Measurements from ENCODE around the gene CRTC3. TPM values are rescaled to one million over a fixed set of nuclear protein-coding genes. Genes with fewer than 3 reads are reported as not detected.

The CRTC3 gene
- total and polyA plus RNA-seq, 2 of the 4 experiments (the other 2 are of a cell fraction) = 4.7 to 14.8 TPM

DNA sequence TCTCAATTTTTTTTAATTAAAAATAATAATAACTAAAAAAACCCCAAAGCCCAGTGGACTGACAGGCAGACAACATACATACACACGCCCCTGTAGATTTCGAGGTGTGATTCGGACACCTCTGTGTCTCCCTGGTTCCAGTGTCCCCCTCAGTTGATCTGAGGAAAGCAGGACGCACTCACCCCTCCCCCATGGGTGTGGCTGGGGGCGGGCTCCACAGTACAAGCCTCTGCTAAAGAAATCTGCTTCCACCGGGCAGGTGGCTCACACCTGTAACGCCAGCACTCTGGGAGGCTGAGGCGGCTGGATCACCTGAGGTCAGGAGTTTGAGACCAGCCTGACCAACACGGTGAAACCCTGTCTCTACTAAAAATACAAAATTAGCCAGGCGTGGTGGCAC is 153.6 kb downstream of the CRTC3 start:
- in situ Hi-C loops (cut with MboI; ENCODE audit: low sequenced_read_pairs) = no loop called here
- ATAC-seq (ENCODE audit: low read depth) (no peak), DNase-seq (no peak)
- H3K4ac ChIP-seq (ENCODE audit: low read depth, low read length) = no peak overlapping the region
- no peak overlapping the region for H4K91ac ChIP-seq (ENCODE audit: insufficient read depth, low read depth, low read length)
- H3K56ac ChIP-seq (ENCODE audit: extremely low read depth, insufficient read depth, low read length) = no peak overlapping the region
- no peak overlapping the region for H4K5ac ChIP-seq (ENCODE audit: low read depth, low read length)
- H3K27me3 ChIP-seq (ENCODE audit: control insufficient read depth, insufficient read depth, low read length) = no peaks in the 10 kb centered on the region
- no peak overlapping the region for H3K18ac ChIP-seq (ENCODE audit: low read depth, low read length)
- peaks cover 5% of the 10 kb centered on the region for H4K20me1 ChIP-seq (ENCODE audit: insufficient read depth, low read length)
- H2BK5ac ChIP-seq (ENCODE audit: low read depth, low read length, poor library complexity, severe bottlenecking) = no peak overlapping the region
- H3K4me1 ChIP-seq (ENCODE audit: control insufficient read depth, insufficient read depth, low read length) = peaks cover 20% of the 10 kb centered on the region
- no peaks in the 10 kb centered on the region for H3K79me1 ChIP-seq (ENCODE audit: low read depth in 1 of 2, low read length in 2 of 2)
- no TSS peak for BruUV-seq (replicated peaks)
- H3K9ac ChIP-seq (ENCODE audit: low read depth, low read length) = no peak overlapping the region
- H4K8ac ChIP-seq (ENCODE audit: low read depth in 2 of 2, low read length in 2 of 2) = no peak overlapping the region
- no peaks in the 10 kb centered on the region for H3K9me3 ChIP-seq (ENCODE audit: control insufficient read depth, insufficient read depth, low read length)
- H3K27ac ChIP-seq (ENCODE audit: insufficient read depth, low read length) = no peak overlapping the region
- H2BK15ac ChIP-seq (ENCODE audit: low read depth, low read length) = no peak overlapping the region
- no peak overlapping the region for H3K4me2 ChIP-seq (ENCODE audit: low read depth, low read length)
- no peak overlapping the region for H2BK20ac ChIP-seq (ENCODE audit: low read depth, low read length)
- H3K23ac ChIP-seq (ENCODE audit: low read depth, low read length) = no peak overlapping the region
- intact Hi-C loops (cut with micrococcal nuclease) = no loop called here
- ChIA-PET CTCF (interaction anchor here (0.6 to 0.9 kb wide), 2 partner anchors 8 to 1361 kb away, joined by 5 read pairs; no protein-coding TSS in a partner anchor), POLR2A (ENCODE audit: unreplicated experiment) (no interaction called here)
- no peak overlapping the region for H3K14ac ChIP-seq (replicated peaks; ENCODE audit: low read depth, low read length)
- no peak overlapping the region for H3K4me3 ChIP-seq (ENCODE audit: insufficient read depth, low read depth, low read length)
- peak overlapping the region; percentile 83 for H2AK5ac ChIP-seq (ENCODE audit: low read depth, low read length)
- no peak overlapping the region for H2BK120ac ChIP-seq (ENCODE audit: low read depth, low read length)
- WGBS, 2 experiments (ENCODE audit: extremely low coverage in 2 of 2, insufficient read length in 1 of 2) = no CpG with 5 or more reads among the region's 10 CpGs
- TF ChIP-seq CEBPB (IDR thresholded peaks at IDR 0.05; ENCODE audit: low read depth, low read length) = no peak
- no peak for TF ChIP-seq RAD21 (IDR thresholded peaks at IDR 0.05; ENCODE audit: low read length)
- TF ChIP-seq, protein P1, sequence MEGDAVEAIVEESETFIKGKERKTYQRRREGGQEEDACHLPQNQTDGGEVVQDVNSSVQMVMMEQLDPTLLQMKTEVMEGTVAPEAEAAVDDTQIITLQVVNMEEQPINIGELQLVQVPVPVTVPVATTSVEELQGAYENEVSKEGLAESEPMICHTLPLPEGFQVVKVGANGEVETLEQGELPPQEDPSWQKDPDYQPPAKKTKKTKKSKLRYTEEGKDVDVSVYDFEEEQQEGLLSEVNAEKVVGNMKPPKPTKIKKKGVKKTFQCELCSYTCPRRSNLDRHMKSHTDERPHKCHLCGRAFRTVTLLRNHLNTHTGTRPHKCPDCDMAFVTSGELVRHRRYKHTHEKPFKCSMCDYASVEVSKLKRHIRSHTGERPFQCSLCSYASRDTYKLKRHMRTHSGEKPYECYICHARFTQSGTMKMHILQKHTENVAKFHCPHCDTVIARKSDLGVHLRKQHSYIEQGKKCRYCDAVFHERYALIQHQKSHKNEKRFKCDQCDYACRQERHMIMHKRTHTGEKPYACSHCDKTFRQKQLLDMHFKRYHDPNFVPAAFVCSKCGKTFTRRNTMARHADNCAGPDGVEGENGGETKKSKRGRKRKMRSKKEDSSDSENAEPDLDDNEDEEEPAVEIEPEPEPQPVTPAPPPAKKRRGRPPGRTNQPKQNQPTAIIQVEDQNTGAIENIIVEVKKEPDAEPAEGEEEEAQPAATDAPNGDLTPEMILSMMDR (conservative IDR thresholded peaks at IDR 0.05; ENCODE audit: low read depth, low read length) = no peak
- peaks cover 13% of the 10 kb centered on the region for H3K9me1 ChIP-seq (ENCODE audit: insufficient read depth, low read length)
- dilution Hi-C loops (cut with HindIII; ENCODE audit: low sequenced_read_pairs, unreplicated experiment) = no loop called here
- no peak overlapping the region for H2AFZ ChIP-seq (replicated peaks; ENCODE audit: low read length, poor library complexity)
- no peak overlapping the region for H2AK9ac ChIP-seq (replicated peaks; ENCODE audit: low read depth, low read length, poor library complexity)
- no peaks in the 10 kb centered on the region for H3K36me3 ChIP-seq (ENCODE audit: control insufficient read depth, insufficient read depth, low read length)
